Lower leg skin (tissue), 3 donors: ENCODE data around the gene TRABD.
"Not testable (repeated sequence)": the region's sequence is repeated elsewhere in the genome, so short reads cannot be mapped to it uniquely, and the experiment has no call there.

Source experiments
- POLR2A ChIP-seq, 2 donors: fragments of 450-650 bp; IDR thresholded peaks; one replicate each; pipeline ENCODE4 v1.6.1; 2016 to 2017; ENCODE audit warnings: antibody characterized with exemption in 2 of 2, mild to moderate bottlenecking in 1 of 2, moderate library complexity in 1 of 2
- TF ChIP-seq, protein P1 (sequence below), 3 donors: fragments of 450-650 bp; IDR thresholded peaks; one replicate each; pipeline ENCODE4 v1.5.1; 2016; ENCODE audit warnings: antibody characterized with exemption in 3 of 3, mild to moderate bottlenecking in 3 of 3, moderate library complexity in 2 of 3

DNA sequence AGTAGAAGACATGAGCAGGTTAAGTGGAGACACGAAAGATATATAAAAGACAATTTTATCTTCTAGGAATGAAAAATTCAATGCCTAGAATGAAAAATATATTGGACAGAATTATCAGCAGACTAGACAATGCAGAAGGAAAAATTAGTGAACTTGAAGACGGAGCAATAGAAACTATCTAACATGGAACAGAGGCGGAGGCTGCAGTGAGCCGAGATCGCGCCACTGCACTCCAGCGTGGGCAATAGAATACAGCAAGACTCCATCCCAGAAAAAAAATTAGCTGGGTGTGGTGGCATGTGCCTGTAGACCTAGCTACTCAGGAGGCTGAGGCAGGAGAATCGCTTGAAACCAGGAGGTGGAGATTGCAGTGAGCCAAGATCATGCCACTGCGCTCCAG, 48.4 kb upstream of the TRABD start:
- TF ChIP-seq, protein P1, sequence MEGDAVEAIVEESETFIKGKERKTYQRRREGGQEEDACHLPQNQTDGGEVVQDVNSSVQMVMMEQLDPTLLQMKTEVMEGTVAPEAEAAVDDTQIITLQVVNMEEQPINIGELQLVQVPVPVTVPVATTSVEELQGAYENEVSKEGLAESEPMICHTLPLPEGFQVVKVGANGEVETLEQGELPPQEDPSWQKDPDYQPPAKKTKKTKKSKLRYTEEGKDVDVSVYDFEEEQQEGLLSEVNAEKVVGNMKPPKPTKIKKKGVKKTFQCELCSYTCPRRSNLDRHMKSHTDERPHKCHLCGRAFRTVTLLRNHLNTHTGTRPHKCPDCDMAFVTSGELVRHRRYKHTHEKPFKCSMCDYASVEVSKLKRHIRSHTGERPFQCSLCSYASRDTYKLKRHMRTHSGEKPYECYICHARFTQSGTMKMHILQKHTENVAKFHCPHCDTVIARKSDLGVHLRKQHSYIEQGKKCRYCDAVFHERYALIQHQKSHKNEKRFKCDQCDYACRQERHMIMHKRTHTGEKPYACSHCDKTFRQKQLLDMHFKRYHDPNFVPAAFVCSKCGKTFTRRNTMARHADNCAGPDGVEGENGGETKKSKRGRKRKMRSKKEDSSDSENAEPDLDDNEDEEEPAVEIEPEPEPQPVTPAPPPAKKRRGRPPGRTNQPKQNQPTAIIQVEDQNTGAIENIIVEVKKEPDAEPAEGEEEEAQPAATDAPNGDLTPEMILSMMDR (IDR thresholded peaks at IDR 0.05) = not testable (repeated sequence)
- TF ChIP-seq POLR2A (IDR thresholded peaks at IDR 0.05) = not testable (repeated sequence)
